Endothelial cell of umbilical vein (primary cell): Measurements from ENCODE around the gene DRD1. TPM values are rescaled to one million over a fixed set of nuclear protein-coding genes. Genes with fewer than 3 reads are reported as not detected.
"Not testable (repeated sequence)": the region's sequence is repeated elsewhere in the genome, so short reads cannot be mapped to it uniquely, and the experiment has no call there.

Experiments
- BruUV-seq: library from RNA; stranded (reverse); fragments of 400-500 nt; replicated peaks from 2 replicates; lab custom pipeline; 2021; lab: Mats Ljungman, UMichigan
- CTCF ChIA-PET: fragments of 300-600, 350-600 bp; sonication (Branson Sonifier 250); formaldehyde crosslinking; loops from one replicate; lab custom pipeline; 2021; ENCODE audit warnings: antibody characterized with exemption, inconsistent platforms; lab: Charles Lee
- POLR2A ChIA-PET: fragments of 300-600, 350-600 bp; sonication (Branson Sonifier 250); formaldehyde crosslinking; loops from one replicate; lab custom pipeline; 2021; ENCODE audit warnings: antibody characterized with exemption, inconsistent platforms; lab: Charles Lee
- DNase-seq: peaks from one replicate; pipeline ENCODE4 v3.0.0-alpha.2; 2011; ENCODE audit warnings: low read depth, low spot score
- FAIRE-seq: peaks from 2 replicates; lab custom pipeline; 2011; peaks lifted over from hg19 to GRCh38; lab: Jason Lieb, UNC
- H2AFZ ChIP-seq: 2 replicates; pipeline ENCODE4 v1.6.0; 2012; ENCODE audit warnings: low read depth, low read length, control low read depth, inconsistent platforms
- H3K27ac ChIP-seq: 2 replicates; pipeline ENCODE4 v1.5.1; 2011; ENCODE audit warnings: low read depth, mild to moderate bottlenecking, control low read depth, low read length, moderate library complexity; ENCODE audit not compliant: insufficient read depth
- H3K27me3 ChIP-seq, 2 experiments: 2 replicates each; pipeline versions ENCODE4 v1.6.0 to v1.6.1; 2011; ENCODE audit warnings: low read length in 2 of 2, mixed read lengths in 1 of 2; ENCODE audit not compliant: control insufficient read depth in 2 of 2, insufficient read depth in 2 of 2
- H3K36me3 ChIP-seq, 2 experiments: 2 replicates in 1 of 2; 3 replicates in 1 of 2; pipeline ENCODE4 v1.5.1; 2011; ENCODE audit warnings: low read length in 2 of 2, mild to moderate bottlenecking in 1 of 2, moderate library complexity in 1 of 2; ENCODE audit not compliant: control insufficient read depth in 2 of 2, insufficient read depth in 2 of 2; ENCODE audit errors: extremely low read depth in 1 of 2
- H3K4me1 ChIP-seq: 3 replicates; pipeline ENCODE4 v1.5.1; 2011; ENCODE audit warnings: mild to moderate bottlenecking, low read length; ENCODE audit not compliant: control insufficient read depth, insufficient read depth; ENCODE audit errors: extremely low read depth
- H3K4me2 ChIP-seq: 2 replicates; pipeline ENCODE4 v1.6.1; 2011; ENCODE audit warnings: low read length, control low read depth, mixed read lengths; ENCODE audit not compliant: insufficient read depth
- H3K4me3 ChIP-seq, 3 experiments: fragments of 200-600 bp in 1 of 3; sonication (generic), shearing (Covaris generic) in 1 of 3; replicated peaks in 1 of 3; 2 replicates each; pipeline ENCODE4 v1.5.1; 2011 to 2016; ENCODE audit warnings: control low read depth in 3 of 3, low read length in 3 of 3, mild to moderate bottlenecking in 2 of 3, inconsistent platforms in 1 of 3, low read depth in 1 of 3, moderate library complexity in 1 of 3; ENCODE audit not compliant: insufficient read depth in 1 of 3
- H3K79me2 ChIP-seq: 2 replicates; pipeline ENCODE4 v1.6.0; 2012; ENCODE audit warnings: low read length, inconsistent platforms; ENCODE audit not compliant: control insufficient read depth, insufficient read depth
- H3K9ac ChIP-seq: replicated peaks from 2 replicates; pipeline ENCODE3; 2011; ENCODE audit warnings: low read length, control low read depth; ENCODE audit not compliant: insufficient read depth; ENCODE audit errors: extremely low read depth
- H3K9me1 ChIP-seq: replicated peaks from 3 replicates; pipeline ENCODE4 v1.6.0; 2011; ENCODE audit warnings: mild to moderate bottlenecking, low read length; ENCODE audit not compliant: control insufficient read depth, insufficient read depth; ENCODE audit errors: extremely low read depth
- H3K9me3 ChIP-seq: replicated peaks from 2 replicates; pipeline ENCODE4 v1.5.1; 2012; ENCODE audit warnings: low read length, inconsistent platforms; ENCODE audit not compliant: control insufficient read depth, insufficient read depth
- H4K20me1 ChIP-seq: replicated peaks from 2 replicates; pipeline ENCODE3; 2011; ENCODE audit warnings: mild to moderate bottlenecking, low read length; ENCODE audit not compliant: control insufficient read depth, insufficient read depth; ENCODE audit errors: extremely low read depth
- FOS ChIP-seq: IDR thresholded peaks from 2 replicates; pipeline ENCODE4 v1.6.1; 2011; ENCODE audit warnings: mild to moderate bottlenecking, low read length, moderate library complexity, borderline replicate concordance; ENCODE audit not compliant: insufficient read depth
- JUN ChIP-seq: IDR thresholded peaks from 2 replicates; pipeline ENCODE4 v1.6.1; 2011; ENCODE audit warnings: borderline replicate concordance, low read depth; ENCODE audit not compliant: insufficient read length, insufficient read depth
- POLR2A ChIP-seq: IDR thresholded peaks from 2 replicates; pipeline ENCODE4 v1.6.1; 2012; ENCODE audit warnings: low read depth, mild to moderate bottlenecking, control low read depth, low read length
- dilution Hi-C: fragments of 300-500 bp; cut with MboI; formaldehyde crosslinking; loops from one replicate; pipeline ENCODE4 v1.15.0; 2019; ENCODE audit warnings: low sequenced_read_pairs; ENCODE audit not compliant: extremely low pct_ligation_motif_present
- intact Hi-C: fragments of 100-400 bp; cut with micrococcal nuclease; formaldehyde crosslinking; loops from one replicate; pipeline ENCODE4 v1.10.0; 2022
- polyA plus RNA-seq, 4 experiments: library from polyadenylated mRNA; depleted of rRNA in 3 of 4; stranded (reverse) in 3 of 4; unstranded in 1 of 4; fragments of >200 nt; gene quantifications; 2 replicates each; pipeline versions ENCODE4 v1.2.1 to v1.2.3, GENCODE V29; 2011 to 2012; ENCODE audit warnings: missing spikeins in 1 of 4
- total RNA-seq: library from RNA; stranded (reverse); gene quantifications from 2 replicates; pipeline ENCODE4 v1.2.3, GENCODE V29; 2021

The DRD1 gene
- total and polyA plus RNA-seq, 2 donors (not counting 3 experiments of a cell fraction or from before 2014, with no cell fraction given), result not detected

DNA sequence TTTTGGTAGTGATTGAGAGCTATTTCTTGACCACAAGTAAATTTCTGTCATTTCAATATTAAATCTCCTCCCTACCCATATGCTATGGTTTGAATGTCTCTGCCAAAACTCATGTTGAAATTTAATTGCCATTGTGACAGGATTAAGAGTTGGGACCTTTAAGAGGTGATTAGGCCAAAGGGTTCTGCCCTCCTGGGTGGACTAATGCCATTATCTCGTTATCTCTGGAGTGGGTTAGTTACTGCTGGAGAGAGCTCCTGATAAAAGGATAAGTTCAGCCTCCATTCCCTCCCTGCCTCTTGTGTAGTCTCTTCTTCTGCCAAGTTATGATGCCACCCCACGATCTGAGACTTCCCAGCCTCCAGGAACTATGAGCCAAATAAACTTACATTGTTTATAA is 3.6 kb upstream of the DRD1 start:
- Histone ChIP-seq H3K4me2 (no peak overlapping the region), H3K27ac (no peak overlapping the region), H3K9me3 (no peaks in the 10 kb centered on the region), H3K4me3 (no peak overlapping the region), H3K9ac (no peak overlapping the region), H3K4me1 (no peaks in the 10 kb centered on the region), H3K27me3 (peaks cover 5 to 8% of the 10 kb centered on the region in 2 experiments), H2AFZ (no peak overlapping the region), H3K79me2 (no peaks in the 10 kb centered on the region), H4K20me1 (no peaks in the 10 kb centered on the region), H3K36me3 (no peaks in the 10 kb centered on the region), H3K9me1 (no peaks in the 10 kb centered on the region)
- dilution Hi-C loops, result no loop called here
- TF ChIP-seq JUN (no peak), FOS (no peak), POLR2A (no peak)
- intact Hi-C loops, result no loop called here
- no TSS peak for BruUV-seq
- DNase-seq, result no peak
- FAIRE-seq, result no peak
- ChIA-PET POLR2A (no interaction called here), CTCF (interaction anchor here (2.5 kb wide), 1 partner anchor 16 kb away, joined by 16 read pairs; no protein-coding TSS in a partner anchor)

DNA sequence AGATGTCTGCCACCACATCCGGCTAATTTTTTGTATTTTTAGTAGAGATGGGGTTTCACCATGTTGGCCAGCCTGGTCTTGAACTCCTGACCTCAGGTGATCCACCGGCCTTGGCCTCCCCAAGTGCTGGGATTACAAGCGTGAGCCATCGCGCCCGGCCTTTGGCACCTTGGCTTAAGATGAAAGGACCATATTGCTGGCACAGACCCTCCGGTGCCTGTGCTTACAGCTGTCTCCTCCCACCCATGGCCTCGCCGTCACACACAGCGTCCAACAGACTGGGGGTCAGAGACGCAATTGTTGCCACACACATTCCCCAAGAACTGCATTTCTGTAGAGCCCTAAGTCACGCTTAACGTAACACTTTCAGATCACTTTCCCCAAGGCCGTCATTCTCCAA is 2.4 kb upstream of the DRD1 start:
- H4K20me1 ChIP-seq, H3K9ac ChIP-seq, CTCF ChIA-PET, H3K9me3 ChIP-seq, BruUV-seq, POLR2A ChIA-PET, H3K9me1 ChIP-seq, H3K4me3 ChIP-seq, H3K27me3 ChIP-seq, H3K4me1 ChIP-seq, H3K79me2 ChIP-seq, DNase-seq, H2AFZ ChIP-seq, H3K4me2 ChIP-seq, FAIRE-seq, H3K36me3 ChIP-seq, intact Hi-C loops, dilution Hi-C loops, H3K27ac ChIP-seq: not testable (repeated sequence)
